DND-41 (cell line): ENCODE data around the gene ECT2L.
"Not testable (repeated sequence)": the region's sequence is repeated elsewhere in the genome, so short reads cannot be mapped to it uniquely, and the experiment has no call there.

Experiments
- ATAC-seq: fragments of 200-7000 bp; cut with Tn5 transposase; 3 replicates; pipeline ENCODE4 v1.9.1; 2021; ENCODE audit warnings: low read depth; ENCODE audit not compliant: insufficient read depth
- DNase-seq: peaks from one replicate; pipeline ENCODE4 v3.0.0-alpha.2; 2020
- H2AFZ ChIP-seq: 2 replicates; pipeline ENCODE4 v1.6.0; 2012; ENCODE audit warnings: low read depth, low read length
- H3K27ac ChIP-seq: 2 replicates; pipeline ENCODE4 v1.5.1; 2012; ENCODE audit warnings: low read length, inconsistent platforms
- H3K27me3 ChIP-seq: fragments of 200-600 bp; sonication (generic); 2 replicates; pipeline ENCODE4 v1.6.0; 2012; ENCODE audit warnings: low read length, mild to moderate bottlenecking, inconsistent platforms; ENCODE audit not compliant: insufficient read depth, poor library complexity
- H3K36me3 ChIP-seq: 2 replicates; pipeline ENCODE4 v1.5.1; 2012; ENCODE audit warnings: low read length, inconsistent platforms; ENCODE audit not compliant: insufficient read depth
- H3K4me1 ChIP-seq: 2 replicates; pipeline ENCODE4 v1.5.1; 2012; ENCODE audit warnings: mild to moderate bottlenecking, low read length; ENCODE audit not compliant: insufficient read depth
- H3K4me2 ChIP-seq: 2 replicates; pipeline ENCODE4 v1.6.0; 2012; ENCODE audit warnings: mild to moderate bottlenecking, moderate library complexity, low read length, inconsistent platforms; ENCODE audit not compliant: insufficient read depth
- H3K4me3 ChIP-seq, 2 experiments: fragments of 200-600 bp in 1 of 2; shearing (Covaris generic) in 1 of 2; 2 replicates each; pipeline ENCODE4 v1.5.1; 2012 to 2016; ENCODE audit warnings: inconsistent platforms in 2 of 2, low read length in 2 of 2, mild to moderate bottlenecking in 2 of 2, low read depth in 1 of 2, moderate library complexity in 1 of 2
- H3K79me2 ChIP-seq: 2 replicates; pipeline ENCODE4 v1.6.0; 2012; ENCODE audit warnings: low read length, inconsistent platforms; ENCODE audit not compliant: insufficient read depth
- H3K9ac ChIP-seq: 2 replicates; pipeline ENCODE4 v1.6.0; 2012; ENCODE audit warnings: low read depth, mild to moderate bottlenecking, inconsistent platforms, low read length, moderate library complexity
- H3K9me3 ChIP-seq: 2 replicates; pipeline ENCODE4 v1.5.1; 2012; ENCODE audit warnings: low read length, moderate library complexity, mild to moderate bottlenecking, inconsistent platforms; ENCODE audit not compliant: insufficient read depth, severe bottlenecking
- H4K20me1 ChIP-seq: 2 replicates; pipeline ENCODE4 v1.6.0; 2012; ENCODE audit warnings: low read length; ENCODE audit not compliant: insufficient read depth
- EZH2 ChIP-seq: IDR thresholded peaks from 3 replicates; pipeline ENCODE4 v1.6.1; 2012; ENCODE audit warnings: borderline replicate concordance, low read depth, mild to moderate bottlenecking, moderate library complexity, low read length, inconsistent platforms; ENCODE audit not compliant: severe bottlenecking
- TF ChIP-seq, protein P1 (sequence below): IDR thresholded peaks from 2 replicates; pipeline ENCODE4 v1.5.1; 2012; ENCODE audit warnings: borderline replicate concordance, low read length, moderate library complexity, mild to moderate bottlenecking; ENCODE audit not compliant: poor library complexity, severe bottlenecking; ENCODE audit errors: extremely low read depth

Gene ECT2L

DNA sequence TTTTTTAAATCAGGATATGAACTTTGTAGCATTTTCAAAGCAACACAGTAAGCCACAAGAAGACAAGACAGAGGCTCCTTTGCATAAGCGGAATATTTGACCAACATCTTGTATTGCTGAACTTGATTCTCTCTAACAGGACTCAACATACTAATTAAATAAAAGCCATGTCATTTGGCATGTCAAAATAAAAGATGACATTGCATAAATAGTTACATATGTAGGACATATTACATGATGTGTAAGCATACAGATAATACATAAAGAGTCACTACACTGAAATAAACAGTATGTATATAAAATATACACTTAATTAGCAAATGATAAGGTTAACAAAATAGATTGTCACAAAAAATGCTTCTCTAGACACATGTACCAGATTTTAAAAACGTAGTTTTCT lies 129.9 kb downstream of the ECT2L start:
- Histone ChIP-seq H3K9ac (no peak overlapping the region), H3K36me3 (peaks cover 36% of the 10 kb centered on the region; the same call in 1 of the 2 replicates), H3K27ac (no peak overlapping the region), H3K27me3 (no peaks in the 10 kb centered on the region), H2AFZ (no peak overlapping the region), H4K20me1 (no peaks in the 10 kb centered on the region), H3K4me3 (no peak overlapping the region), H3K9me3 (no peaks in the 10 kb centered on the region), H3K79me2 (no peaks in the 10 kb centered on the region), H3K4me1 (no peaks in the 10 kb centered on the region), H3K4me2 (no peak overlapping the region)
- TF ChIP-seq, protein P1, sequence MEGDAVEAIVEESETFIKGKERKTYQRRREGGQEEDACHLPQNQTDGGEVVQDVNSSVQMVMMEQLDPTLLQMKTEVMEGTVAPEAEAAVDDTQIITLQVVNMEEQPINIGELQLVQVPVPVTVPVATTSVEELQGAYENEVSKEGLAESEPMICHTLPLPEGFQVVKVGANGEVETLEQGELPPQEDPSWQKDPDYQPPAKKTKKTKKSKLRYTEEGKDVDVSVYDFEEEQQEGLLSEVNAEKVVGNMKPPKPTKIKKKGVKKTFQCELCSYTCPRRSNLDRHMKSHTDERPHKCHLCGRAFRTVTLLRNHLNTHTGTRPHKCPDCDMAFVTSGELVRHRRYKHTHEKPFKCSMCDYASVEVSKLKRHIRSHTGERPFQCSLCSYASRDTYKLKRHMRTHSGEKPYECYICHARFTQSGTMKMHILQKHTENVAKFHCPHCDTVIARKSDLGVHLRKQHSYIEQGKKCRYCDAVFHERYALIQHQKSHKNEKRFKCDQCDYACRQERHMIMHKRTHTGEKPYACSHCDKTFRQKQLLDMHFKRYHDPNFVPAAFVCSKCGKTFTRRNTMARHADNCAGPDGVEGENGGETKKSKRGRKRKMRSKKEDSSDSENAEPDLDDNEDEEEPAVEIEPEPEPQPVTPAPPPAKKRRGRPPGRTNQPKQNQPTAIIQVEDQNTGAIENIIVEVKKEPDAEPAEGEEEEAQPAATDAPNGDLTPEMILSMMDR = no peak
- TF ChIP-seq EZH2 = no peak
- ATAC-seq (no peak), DNase-seq (no peak)

DNA sequence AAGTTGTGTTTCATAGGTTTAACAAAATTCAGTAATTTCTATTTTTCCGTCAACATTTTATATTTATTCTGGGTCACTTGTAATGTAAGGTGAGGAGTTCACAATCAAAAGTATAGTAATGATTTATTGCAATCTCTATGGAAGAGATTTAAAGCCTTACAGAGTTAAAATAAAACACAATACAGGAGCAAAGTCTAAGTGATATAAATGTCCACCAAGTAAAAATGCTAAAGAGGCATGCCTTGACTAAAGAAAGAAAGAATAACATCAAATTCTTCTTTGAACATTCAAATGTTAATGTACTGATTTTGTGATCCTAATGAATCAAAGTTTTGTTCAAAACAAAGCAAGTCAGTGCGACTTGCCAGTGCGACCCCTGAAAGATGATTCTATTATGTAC lies 130.7 kb downstream of the ECT2L start:
- H3K4me2 ChIP-seq = no peak overlapping the region
- H3K4me3 ChIP-seq = no peak overlapping the region
- no peak overlapping the region for H3K27ac ChIP-seq
- H3K27me3 ChIP-seq = no peaks in the 10 kb centered on the region
- no peak for TF ChIP-seq EZH2
- TF ChIP-seq, protein P1 = no peak
- no peaks in the 10 kb centered on the region for H3K9me3 ChIP-seq
- DNase-seq (no peak), ATAC-seq (no peak)
- H3K79me2 ChIP-seq = no peaks in the 10 kb centered on the region
- no peak overlapping the region for H2AFZ ChIP-seq
- H3K4me1 ChIP-seq = no peaks in the 10 kb centered on the region
- H4K20me1 ChIP-seq = no peaks in the 10 kb centered on the region
- no peak overlapping the region for H3K9ac ChIP-seq
- peaks cover 32% of the 10 kb centered on the region; the same call in 1 of the 2 replicates for H3K36me3 ChIP-seq

DNA sequence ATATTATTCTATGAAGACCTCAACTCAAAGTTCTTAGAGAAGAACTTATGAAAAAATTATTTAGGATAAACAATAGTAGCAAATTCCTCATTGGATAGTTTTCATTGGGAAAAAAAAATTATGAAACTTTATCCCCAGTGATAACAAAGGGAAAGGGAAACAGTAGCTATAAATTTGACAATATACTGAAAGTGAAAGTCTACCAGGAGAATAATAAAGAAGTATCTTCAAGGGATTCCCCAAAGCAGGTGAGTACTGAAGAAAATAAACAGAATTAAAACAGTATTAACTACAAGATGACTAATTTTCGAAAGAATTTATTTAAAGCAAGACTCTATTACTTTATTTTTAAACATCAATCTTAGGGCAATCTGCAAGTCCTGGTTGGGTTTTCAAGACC lies 135.8 kb downstream of the ECT2L start:
- no peaks in the 10 kb centered on the region for H3K4me1 ChIP-seq
- TF ChIP-seq EZH2 = no peak
- TF ChIP-seq, protein P1 = no peak
- no peak overlapping the region for H3K4me3 ChIP-seq
- H3K9ac ChIP-seq = no peak overlapping the region
- no peaks in the 10 kb centered on the region for H3K79me2 ChIP-seq
- H3K27ac ChIP-seq = no peak overlapping the region
- no peaks in the 10 kb centered on the region for H3K9me3 ChIP-seq
- no peak overlapping the region for H3K4me2 ChIP-seq
- H2AFZ ChIP-seq = no peak overlapping the region
- no peaks in the 10 kb centered on the region for H4K20me1 ChIP-seq
- peaks cover 37% of the 10 kb centered on the region for H3K36me3 ChIP-seq
- no peaks in the 10 kb centered on the region for H3K27me3 ChIP-seq
- no peak for DNase-seq
- ATAC-seq = no peak

DNA sequence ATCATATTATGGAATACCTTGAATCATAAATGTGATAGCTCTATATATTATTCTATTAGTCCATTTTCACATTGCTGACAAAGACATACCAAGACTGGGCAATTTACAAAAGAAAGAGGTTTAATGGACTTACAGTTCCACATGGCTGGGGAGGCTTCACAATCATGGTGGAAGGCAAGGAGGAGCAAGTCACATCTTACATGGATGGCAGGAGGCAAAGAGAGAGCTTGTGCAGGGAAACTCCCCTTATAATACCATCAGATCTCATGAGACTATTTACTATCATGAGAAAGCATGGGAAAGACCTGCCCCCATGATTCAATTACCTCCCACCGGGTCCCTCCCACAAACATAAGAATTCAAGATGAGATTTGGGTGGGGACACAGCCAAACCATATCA lies 141.0 kb downstream of the ECT2L start:
- not testable (repeated sequence) for H4K20me1 ChIP-seq, DNase-seq, H3K79me2 ChIP-seq, H3K4me2 ChIP-seq, H3K4me3 ChIP-seq, H3K27ac ChIP-seq, ATAC-seq, H3K9ac ChIP-seq, H3K27me3 ChIP-seq, H3K4me1 ChIP-seq, H3K9me3 ChIP-seq, H2AFZ ChIP-seq
- H3K36me3 ChIP-seq = peaks cover 64% of the 10 kb centered on the region
